SU-DHL-6 (cell line): Measurements from ENCODE around the gene GOLM1.

Experiments
- EZH2phosphoT487 ChIP-seq: fragments of 200-600 bp; sonication (generic), shearing (Covaris generic); conservative IDR thresholded peaks from 2 replicates; pipeline ENCODE4 v1.6.1; 2018; ENCODE audit warnings: mild to moderate bottlenecking, antibody characterized with exemption, low read length, moderate library complexity, mixed read lengths
- TF ChIP-seq, protein P1 (sequence below): fragments of 200-600 bp; sonication (generic); IDR thresholded peaks from one replicate; pipeline ENCODE4 v1.5.1; 2017; ENCODE audit warnings: antibody characterized with exemption, mild to moderate bottlenecking, low read length, moderate library complexity; ENCODE audit not compliant: insufficient read depth, poor library complexity, severe bottlenecking

GRCh38 chr9:86062845-86063693, 36.3 kb downstream of the GOLM1 start:
- TF ChIP-seq, protein P1, sequence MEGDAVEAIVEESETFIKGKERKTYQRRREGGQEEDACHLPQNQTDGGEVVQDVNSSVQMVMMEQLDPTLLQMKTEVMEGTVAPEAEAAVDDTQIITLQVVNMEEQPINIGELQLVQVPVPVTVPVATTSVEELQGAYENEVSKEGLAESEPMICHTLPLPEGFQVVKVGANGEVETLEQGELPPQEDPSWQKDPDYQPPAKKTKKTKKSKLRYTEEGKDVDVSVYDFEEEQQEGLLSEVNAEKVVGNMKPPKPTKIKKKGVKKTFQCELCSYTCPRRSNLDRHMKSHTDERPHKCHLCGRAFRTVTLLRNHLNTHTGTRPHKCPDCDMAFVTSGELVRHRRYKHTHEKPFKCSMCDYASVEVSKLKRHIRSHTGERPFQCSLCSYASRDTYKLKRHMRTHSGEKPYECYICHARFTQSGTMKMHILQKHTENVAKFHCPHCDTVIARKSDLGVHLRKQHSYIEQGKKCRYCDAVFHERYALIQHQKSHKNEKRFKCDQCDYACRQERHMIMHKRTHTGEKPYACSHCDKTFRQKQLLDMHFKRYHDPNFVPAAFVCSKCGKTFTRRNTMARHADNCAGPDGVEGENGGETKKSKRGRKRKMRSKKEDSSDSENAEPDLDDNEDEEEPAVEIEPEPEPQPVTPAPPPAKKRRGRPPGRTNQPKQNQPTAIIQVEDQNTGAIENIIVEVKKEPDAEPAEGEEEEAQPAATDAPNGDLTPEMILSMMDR, result no peak
- TF ChIP-seq EZH2phosphoT487, result no peak
